Amniotic epithelial cell (primary cell): ENCODE results near the gene TM4SF4.

Experiments
- DNase-seq: peaks from one replicate; pipeline ENCODE4 v3.0.0-alpha.2; 2010; ENCODE audit warnings: low read depth

Gene TM4SF4

DNA sequence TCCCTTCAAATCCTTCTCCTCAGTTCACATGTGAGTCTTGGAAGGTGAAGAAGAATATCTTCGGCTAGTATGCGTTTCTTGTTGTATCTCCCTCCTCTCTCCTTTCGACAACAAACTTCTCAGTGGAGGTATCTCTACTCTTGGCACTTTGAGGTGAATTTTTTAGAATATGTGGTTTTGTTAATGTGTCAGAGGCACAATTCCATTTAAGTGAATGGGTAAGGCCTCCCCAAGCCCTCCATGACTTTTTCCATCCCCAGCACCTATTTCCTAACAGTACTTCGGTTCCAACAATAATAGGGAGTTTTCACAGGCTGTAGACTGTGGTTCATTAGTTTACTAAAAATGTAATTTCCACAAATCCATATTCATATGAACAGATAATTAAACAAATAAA, 74.2 kb downstream of the TM4SF4 start:
- DNase-seq, result no peak

DNA sequence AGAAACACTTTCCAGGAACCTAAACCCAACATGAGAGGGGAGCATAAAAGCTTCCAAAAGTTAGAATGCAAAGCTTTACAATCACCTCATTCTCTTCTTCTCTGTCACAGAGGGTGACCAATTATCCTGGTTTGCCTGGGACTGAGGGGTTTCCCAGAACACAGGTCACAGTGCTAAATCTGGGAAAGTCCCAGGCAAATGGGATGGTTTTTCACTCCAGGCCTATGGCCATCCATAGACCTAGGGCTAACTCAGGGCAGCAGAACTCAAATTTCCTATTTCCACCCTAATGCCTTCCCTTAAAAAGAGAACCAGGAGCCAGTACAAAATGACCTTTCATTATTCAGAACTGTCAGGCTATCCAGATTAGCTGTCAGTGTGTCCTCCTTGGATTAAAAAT, 77.0 kb downstream of the TM4SF4 start:
- DNase-seq, result no peak

DNA sequence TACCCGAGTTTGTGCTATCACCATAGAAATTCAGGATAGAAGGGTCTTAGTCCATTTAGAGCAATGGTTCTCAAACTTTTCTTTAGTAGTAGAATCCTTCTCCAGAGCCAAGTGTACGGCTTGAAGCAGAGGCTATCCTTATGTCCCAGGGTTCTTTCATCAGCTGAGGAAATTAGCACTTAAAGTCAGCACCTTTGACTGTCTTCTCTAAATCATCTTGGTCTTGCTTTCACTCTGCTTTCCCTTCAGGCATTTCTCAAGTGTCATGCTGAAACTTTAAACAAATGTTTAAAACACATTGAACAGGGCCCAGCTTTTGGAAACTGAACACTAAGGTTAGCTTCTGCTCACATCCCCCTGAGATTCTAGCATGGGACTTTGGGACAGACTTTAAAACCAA, 78.2 kb downstream of the TM4SF4 start:
- DNase-seq, result no peak
